Activated CD8-positive, alpha-beta memory T cell treated with anti-CD3 and anti-CD28 coated beads for 36 hours (primary cell): ENCODE measurements around the gene TAAR9. TPM values are rescaled to one million over a fixed set of nuclear protein-coding genes. Genes with fewer than 3 reads are reported as not detected.

Experiments
- CTCF ChIA-PET: fragments of 350-600 bp; sonication (Branson Sonifier 250); formaldehyde crosslinking; loops from one replicate; lab custom pipeline; 2021; ENCODE audit warnings: antibody characterized with exemption; lab: Charles Lee
- POLR2A ChIA-PET: fragments of 350-600 bp; sonication (Branson Sonifier 250); formaldehyde crosslinking; loops from one replicate; lab custom pipeline; 2021; ENCODE audit warnings: antibody characterized with exemption; lab: Charles Lee
- total RNA-seq, 2 experiments: library from RNA; stranded (reverse); gene quantifications; one replicate each; pipeline ENCODE4 v1.2.3, GENCODE V29; 2021

Gene TAAR9
- total RNA-seq, result not detected

GRCh38 chr6:132537977-132538376 lies at the start of gene TAAR9:
Gene TAAR9, plus strand, starts transcription at chr6:132538277. Its CDS starts 13 bp downstream, at chr6:132538290.
- CTCF ChIA-PET, result no interaction called here
- POLR2A ChIA-PET, result no interaction called here

DNA sequence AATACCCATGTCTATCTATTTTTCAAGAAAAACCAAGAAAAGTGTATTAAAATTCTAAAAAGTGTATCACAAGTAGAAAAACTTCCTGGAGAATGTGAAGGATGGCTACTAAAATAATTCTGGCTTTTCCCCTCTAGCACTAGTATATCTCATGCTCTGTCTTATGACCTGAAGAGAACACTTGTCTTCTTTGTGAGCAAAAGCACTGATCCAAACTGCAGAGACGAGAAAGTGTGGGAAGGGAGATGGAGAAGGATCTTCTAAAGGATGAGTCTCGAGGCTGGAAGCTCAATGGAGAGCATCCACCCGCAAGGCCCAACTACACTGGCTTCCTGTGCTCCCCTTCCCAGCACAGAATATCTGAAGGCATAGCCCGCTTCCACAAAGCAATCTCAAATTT lies 48.7 kb upstream of the TAAR9 start:
- POLR2A ChIA-PET, result interaction anchor here (0.6 kb wide), 1 partner anchor 1426 kb away, joined by 3 read pairs; no protein-coding TSS in a partner anchor
- CTCF ChIA-PET, result interaction anchor here (1.2 kb wide), 1 partner anchor 209 kb away, joined by 5 read pairs; no protein-coding TSS in a partner anchor

DNA sequence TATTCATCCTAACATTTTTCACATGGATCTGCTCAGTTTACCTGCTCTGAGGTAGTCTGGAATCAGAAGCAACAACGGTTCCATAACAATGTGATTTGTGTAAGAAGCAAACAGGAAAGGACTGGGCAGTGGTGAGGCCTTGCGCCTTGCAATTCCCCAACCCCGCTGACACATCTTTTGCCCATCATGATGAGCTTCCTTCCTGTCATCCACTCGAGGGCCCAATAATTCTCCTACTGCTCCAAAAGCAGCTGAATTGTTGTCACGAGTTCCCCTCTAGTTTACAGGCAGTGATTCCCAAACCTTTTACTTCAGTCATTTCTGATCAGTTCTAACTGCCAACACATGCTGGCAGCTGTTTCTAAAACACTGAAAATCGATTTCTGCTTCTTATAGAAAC lies 48.1 kb upstream of the TAAR9 start:
- ChIA-PET POLR2A (interaction anchor here (0.6 kb wide), 1 partner anchor 1426 kb away, joined by 3 read pairs; no protein-coding TSS in a partner anchor), CTCF (interaction anchor here (0.6 to 1.2 kb wide), 2 partner anchors 15 to 210 kb away, joined by 3 to 5 read pairs; no protein-coding TSS in a partner anchor)

DNA sequence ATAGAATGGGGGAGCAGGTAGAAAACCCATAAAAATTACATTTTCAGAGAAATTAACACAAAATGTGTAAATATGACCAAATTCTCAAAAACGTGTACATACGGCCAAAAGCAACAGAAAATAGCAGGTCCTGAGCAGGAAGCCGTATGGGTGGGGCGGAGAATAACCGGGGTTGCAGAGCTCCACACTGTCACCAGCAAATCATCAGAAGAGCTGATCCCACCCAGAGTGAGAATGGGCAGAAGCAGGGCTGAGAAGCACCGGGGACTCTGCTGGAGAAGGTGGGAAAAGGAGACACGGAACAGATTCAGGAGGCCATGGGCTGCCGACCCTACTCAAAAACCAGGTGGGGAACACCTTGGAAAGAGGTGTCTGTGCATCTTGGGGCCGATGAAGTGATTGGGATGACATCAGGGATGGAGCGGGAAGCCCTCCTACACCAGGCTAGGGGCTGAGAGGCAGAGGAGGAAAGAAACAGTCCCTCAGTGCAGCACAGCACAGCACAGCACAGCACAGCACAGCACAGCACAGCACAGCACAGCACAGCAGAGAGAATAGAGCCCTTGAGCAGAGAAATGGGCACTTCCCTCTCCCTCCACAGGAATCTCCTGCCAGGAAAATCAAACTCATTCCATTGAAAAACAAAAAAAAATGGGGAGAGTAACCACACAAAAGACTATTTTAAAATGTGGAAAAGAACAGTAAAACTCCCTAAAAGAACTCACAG lies 47.4 kb upstream of the TAAR9 start:
- ChIA-PET CTCF (interaction anchor here (0.6 to 1.2 kb wide), 2 partner anchors 16 to 211 kb away, joined by 3 to 5 read pairs; no protein-coding TSS in a partner anchor), POLR2A (no interaction called here)

- CTCF ChIA-PET, result no interaction called here
- POLR2A ChIA-PET, result no interaction called here
These were observed 46.8 kb upstream of the TAAR9 start for GRCh38 chr6:132491303-132491702.

GRCh38 chr6:132491881-132492280 lies 46.2 kb upstream of the TAAR9 start:
- CTCF ChIA-PET, result no interaction called here
- POLR2A ChIA-PET, result no interaction called here

DNA sequence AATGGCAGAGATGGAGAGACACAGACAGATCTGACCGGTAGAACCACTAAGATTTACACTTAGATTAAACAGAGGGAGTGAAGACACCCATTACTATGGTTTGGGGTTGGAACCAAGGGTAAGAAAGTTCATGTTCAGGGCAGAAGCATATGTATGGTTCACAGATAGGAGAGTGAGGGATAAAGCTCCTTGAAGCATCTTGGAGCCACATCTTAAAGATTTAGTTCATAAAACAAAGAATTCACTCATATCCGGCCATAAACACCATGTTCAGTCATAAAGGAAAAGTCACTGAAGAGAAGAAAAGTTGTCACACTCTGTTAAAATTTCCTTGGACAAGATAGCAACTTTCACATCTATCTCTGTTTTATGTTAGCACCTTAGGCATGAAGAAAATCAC lies 43.1 kb upstream of the TAAR9 start:
- ChIA-PET POLR2A (interaction anchor here (1.2 kb wide), 1 partner anchor 18 kb away, joined by 5 read pairs; the partner anchor contains the start of gene STX7), CTCF (interaction anchor here (1.5 to 3.4 kb wide), 2 partner anchors 11 to 215 kb away, joined by 4 to 13 read pairs; no protein-coding TSS in a partner anchor)

DNA sequence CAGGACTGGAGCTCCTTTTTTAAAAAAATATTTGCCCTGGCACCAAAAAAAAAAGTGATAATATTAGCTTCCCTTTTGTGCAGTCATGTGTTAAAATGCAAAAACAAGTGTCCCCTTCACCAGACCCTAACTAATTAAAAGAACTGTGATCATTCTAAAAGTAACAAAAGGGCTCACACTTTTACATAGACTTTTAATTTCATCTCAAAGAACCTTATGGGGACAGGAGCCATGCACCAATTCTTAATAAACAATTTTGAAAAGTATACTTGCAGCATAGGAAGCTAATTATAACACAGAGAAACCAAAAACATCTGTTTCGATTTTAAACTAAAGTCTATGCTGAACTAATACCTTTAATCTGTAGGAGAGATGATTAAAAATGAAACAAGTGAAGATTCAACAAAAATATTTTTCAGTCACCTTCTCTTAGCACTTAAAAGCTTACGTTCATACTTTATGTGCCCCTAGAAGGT lies 42.4 kb upstream of the TAAR9 start:
- POLR2A ChIA-PET, result interaction anchor here (1.2 kb wide), 1 partner anchor 18 kb away, joined by 5 read pairs; the partner anchor contains the start of gene STX7
- CTCF ChIA-PET, result interaction anchor here (3.4 kb wide), 1 partner anchor 216 kb away, joined by 13 read pairs; no protein-coding TSS in a partner anchor

DNA sequence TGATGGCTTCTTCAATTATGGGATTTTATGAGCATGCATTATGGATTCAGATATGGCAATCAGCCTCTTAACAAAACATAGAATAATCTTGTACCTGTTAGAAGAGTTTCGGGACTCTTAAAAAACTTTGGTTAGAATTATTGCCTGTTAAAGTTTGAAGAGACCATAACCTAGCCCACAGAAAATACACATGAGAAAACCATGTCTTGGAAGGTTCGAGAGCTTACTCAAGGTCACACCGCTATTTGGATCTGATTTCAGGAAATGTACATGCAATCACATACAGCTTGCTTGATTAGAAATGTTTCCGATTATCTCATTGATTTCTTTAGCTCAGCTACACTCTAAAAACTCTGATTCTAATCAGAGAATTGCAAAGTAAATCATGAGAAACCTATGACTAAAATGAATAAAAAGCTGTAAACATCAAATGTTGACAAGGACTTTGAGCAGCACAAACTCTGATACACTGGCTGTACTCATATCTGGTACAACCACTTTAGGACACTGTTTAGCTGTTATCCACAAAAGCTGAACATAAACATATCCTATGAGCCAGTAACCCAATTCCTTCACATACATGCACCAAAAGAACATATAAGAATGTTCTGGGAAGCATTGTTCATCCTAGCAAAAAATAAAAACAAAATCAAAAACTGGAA lies 41.4 kb upstream of the TAAR9 start:
- CTCF ChIA-PET, result interaction anchor here (3.4 kb wide), 1 partner anchor 217 kb away, joined by 13 read pairs; no protein-coding TSS in a partner anchor
- POLR2A ChIA-PET, result no interaction called here

DNA sequence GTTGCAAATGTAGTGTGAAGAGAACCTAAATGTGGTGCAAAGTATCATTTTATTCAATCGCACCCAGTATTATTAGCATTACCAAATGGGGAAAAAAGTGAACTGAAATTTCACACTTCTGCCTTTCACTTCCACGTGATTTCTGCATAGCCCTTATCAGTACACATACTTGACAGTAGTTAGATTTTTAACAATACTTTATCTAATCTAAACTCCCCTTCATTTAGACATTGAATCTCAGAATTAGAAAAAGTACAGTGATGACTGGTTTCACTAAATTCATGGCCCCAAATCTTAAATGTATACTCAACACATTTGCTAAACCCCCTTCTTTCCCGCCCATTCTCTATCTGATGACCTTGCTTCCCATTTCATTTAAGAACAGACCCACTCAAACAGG lies 39.4 kb upstream of the TAAR9 start:
- ChIA-PET CTCF (no interaction called here), POLR2A (no interaction called here)

DNA sequence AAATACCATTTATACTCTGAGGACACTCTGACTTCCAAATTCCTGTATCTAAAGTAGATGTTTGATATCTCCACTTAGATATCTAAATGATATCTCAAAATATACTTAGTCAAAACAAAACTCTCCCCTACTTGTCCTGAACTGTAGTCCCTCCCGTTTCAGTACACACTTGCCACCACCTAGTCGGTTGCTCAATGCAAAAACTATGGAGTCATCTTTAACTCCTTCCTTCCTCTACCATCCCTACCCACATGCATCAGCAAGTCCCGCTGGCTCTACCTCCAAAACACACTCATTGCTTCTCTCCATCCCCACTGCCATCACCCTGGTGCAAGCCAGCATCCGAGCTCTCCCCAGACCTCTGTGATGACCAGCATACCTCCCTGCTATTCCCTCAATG lies 38.3 kb upstream of the TAAR9 start:
- CTCF ChIA-PET, result no interaction called here

DNA sequence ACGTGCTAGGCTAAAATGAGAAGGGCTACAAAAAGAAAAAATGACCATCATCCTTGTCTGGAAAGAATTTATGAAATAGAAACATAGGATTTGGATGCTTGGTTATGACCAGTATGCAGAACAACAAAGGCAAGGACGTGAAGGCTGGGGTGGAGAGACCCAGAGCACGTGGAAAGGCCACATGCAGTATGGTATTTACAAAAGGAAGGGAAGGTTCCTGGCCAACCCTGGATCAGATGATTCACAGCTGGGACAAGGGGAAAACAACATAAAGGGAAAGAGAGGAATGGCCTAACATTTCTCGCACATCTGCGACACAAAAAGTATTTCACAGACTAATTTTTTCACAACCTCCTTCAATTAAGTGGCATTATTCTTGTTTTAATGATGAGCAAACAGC lies 33.3 kb upstream of the TAAR9 start:
- POLR2A ChIA-PET, result no interaction called here
- CTCF ChIA-PET, result no interaction called here

More for the DNA sequence above, 38.3 kb upstream of the TAAR9 start:
- POLR2A ChIA-PET, result no interaction called here

GRCh38 chr6:132505158-132505557 lies 32.9 kb upstream of the TAAR9 start:
- ChIA-PET CTCF (no interaction called here), POLR2A (no interaction called here)

DNA sequence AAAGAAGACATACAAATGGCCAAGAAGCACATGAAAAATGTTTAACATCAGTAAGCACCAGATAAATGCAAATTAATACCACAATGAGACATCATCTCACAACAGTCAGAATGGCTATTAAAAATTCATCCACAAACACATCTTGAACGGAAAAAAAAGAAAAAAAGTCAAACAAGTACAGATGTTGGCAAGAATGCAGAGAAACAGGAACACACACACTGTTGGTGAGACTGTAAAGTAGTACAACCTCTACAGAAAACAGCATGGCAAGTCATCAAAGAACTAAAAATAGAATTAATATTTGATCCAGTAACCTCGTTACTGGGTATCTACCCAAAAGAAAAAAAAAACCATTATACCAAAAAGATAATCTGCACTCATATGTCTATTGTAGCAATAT lies 31.6 kb upstream of the TAAR9 start:
- POLR2A ChIA-PET, result no interaction called here
- CTCF ChIA-PET, result no interaction called here

GRCh38 chr6:132506869-132507808 lies 30.9 kb upstream of the TAAR9 start:
- ChIA-PET CTCF (interaction anchor here (0.9 kb wide), 1 partner anchor 227 kb away, joined by 3 read pairs; no protein-coding TSS in a partner anchor), POLR2A (no interaction called here)

DNA sequence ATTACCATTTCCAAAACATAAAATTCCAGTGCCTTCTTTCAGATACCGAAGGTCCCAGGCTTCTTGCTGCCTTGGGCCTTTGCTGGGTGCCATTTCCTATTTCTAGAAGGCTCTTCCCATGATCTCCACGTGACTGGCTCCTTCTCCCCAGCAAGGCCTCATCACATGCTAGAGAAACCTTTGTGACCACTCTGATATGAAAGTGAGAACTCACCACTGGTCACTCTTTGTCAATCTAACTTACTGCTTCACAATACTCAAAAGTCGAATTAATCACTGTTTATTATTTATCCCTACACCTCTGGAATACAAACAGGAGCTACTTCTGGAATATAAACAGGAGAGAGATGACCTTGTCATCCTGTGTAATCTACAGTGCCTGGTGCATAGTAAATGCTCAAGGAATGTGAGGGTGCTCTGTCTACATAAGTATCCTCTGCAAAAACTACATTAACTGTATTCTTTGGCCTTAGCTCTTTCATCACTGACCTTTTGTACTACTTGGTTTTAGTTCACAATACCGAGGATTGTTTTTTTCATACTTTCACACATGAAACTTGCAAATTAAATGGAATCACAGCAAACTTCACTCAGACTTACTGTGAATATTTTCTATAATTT lies 26.8 kb upstream of the TAAR9 start:
- CTCF ChIA-PET, result no interaction called here
- POLR2A ChIA-PET, result no interaction called here

- CTCF ChIA-PET, result interaction anchor here (0.9 to 1.2 kb wide), 2 partner anchors 31 to 232 kb away, joined by 3 to 6 read pairs; no protein-coding TSS in a partner anchor
- POLR2A ChIA-PET, result no interaction called here
These were observed 26.3 kb upstream of the TAAR9 start for GRCh38 chr6:132511831-132512220.

- ChIA-PET CTCF (interaction anchor here (0.9 to 1.4 kb wide), 3 partner anchors 28 to 232 kb away, joined by 3 to 6 read pairs (median 3); no protein-coding TSS in a partner anchor), POLR2A (interaction anchor here (0.8 kb wide), 1 partner anchor 302 kb away, joined by 3 read pairs; the partner anchor contains the start of gene RPS12)
These were observed 25.8 kb upstream of the TAAR9 start for GRCh38 chr6:132512342-132512637.
